Melanocyte of skin (primary cell): Measurements from ENCODE around the gene VCY1B. TPM values are rescaled to one million over a fixed set of nuclear protein-coding genes. Genes with fewer than 3 reads are reported as not detected.

Source experiments
- total RNA-seq, 2 donors: library from RNA; depleted of rRNA; stranded (reverse); fragments of >200 nt; gene quantifications; 2 replicates each; pipeline ENCODE4 v1.2.3, GENCODE V29; 2012

Gene VCY1B
- total RNA-seq, result not detected

DNA sequence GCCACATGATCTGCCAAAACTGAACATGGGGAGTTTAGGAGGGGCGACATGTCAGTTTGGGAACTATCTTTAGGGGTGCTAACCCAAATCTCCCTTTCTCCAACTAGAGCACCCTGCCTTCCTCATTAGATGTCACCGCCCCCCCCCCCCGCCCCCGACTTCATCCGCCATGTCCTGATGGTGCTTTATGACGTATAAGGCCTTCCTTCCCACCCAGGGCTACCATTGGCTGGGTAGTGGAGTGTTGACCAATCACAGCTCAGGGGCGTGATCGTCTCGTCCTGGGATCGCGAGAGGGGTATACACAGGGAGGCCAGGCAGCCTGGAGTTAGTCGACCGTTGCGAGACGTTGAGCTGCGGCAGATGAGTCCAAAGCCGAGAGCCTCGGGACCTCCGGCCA is at the start of gene VCY1B:
Gene VCY1B, plus strand, starts transcription at position 301 of the 400 bp plus-strand sequence. Its CDS starts 63 bp downstream, at position 364.

Other genes starting within 250 kb of the VCY1B start
- not detected for gene VCY, start 69.8 kb upstream of the VCY1B start, total RNA-seq